ENCODE data around the gene ENTPD6.

DNA sequence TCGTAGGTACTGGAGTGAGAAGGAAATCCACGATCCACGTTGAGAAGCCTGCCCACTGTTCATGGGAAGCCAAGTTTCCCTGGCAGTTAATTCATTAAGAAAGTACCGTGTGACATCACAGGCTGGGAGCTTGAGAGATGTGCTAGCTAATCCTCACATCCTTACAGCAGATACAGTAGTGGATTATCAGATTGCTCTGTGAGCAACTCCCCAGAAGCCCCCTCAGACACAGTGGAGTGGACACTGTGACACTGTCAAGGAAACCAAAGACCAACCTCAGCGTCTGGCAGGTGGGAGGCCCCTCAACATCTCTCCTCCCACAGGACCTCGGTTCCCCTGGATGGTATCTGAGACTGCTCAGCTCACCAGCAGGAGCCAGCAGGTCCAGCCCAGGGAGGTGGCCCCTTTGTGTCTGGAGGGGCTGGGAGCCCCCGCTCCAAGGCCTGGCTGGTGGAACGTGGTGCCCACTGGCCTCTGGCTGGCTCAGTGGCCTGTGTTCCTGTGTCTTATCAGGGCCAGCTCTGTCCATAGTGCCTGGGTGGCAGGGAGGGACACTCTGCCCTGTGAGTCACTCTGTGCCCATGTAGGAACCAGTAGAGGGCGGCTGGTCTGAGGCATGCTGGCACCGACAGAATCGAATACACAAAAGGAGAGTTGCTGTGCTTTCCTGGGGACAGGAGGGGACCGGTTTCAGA lies 59.6 kb downstream of the ENTPD6 start:
- TF ChIP-seq TAF1 (IDR thresholded peaks at IDR 0.05; ENCODE audit: borderline replicate concordance, low read depth, low read length) (no peak), POLR2AphosphoS5 (IDR thresholded peaks at IDR 0.05; ENCODE audit: low read depth, low read length) (no peak)
